GM12878 (cell line): Measurements from ENCODE around the gene KLHL25. TPM values are rescaled to one million over a fixed set of nuclear protein-coding genes. Genes with fewer than 3 reads are reported as not detected.

Source experiments
- BRCA1 ChIP-seq: IDR thresholded peaks from 2 replicates; pipeline ENCODE4 v1.6.1; 2011; ENCODE audit warnings: low read depth, low read length, improper control_type of control experiment
- CBX3 ChIP-seq: fragments of 200-600 bp; sonication (generic); IDR thresholded peaks from 2 replicates; pipeline ENCODE4 v1.6.1; 2016; ENCODE audit warnings: low read depth, borderline replicate concordance
- CHD1 ChIP-seq: IDR thresholded peaks from 2 replicates; pipeline ENCODE4 v1.6.1; 2012; ENCODE audit warnings: low read depth, low read length, improper control_type of control experiment
- HCFC1 ChIP-seq: fragments of 150-350 bp; IDR thresholded peaks from 2 replicates; pipeline ENCODE4 v1.6.1; 2014; ENCODE audit warnings: low read length
- HDGF ChIP-seq: fragments of 450-650 bp; IDR thresholded peaks from 2 replicates; pipeline ENCODE4 v1.6.1; 2016; ENCODE audit warnings: antibody characterized with exemption
- NFYB ChIP-seq: IDR thresholded peaks from 2 replicates; pipeline ENCODE4 v1.6.1; 2011; ENCODE audit warnings: low read depth, mild to moderate bottlenecking, low read length, improper control_type of control experiment, moderate library complexity; ENCODE audit not compliant: insufficient read depth
- NR2C2 ChIP-seq: IDR thresholded peaks from 2 replicates; pipeline ENCODE4 v1.6.1; 2011; ENCODE audit warnings: borderline replicate concordance, low read depth; ENCODE audit not compliant: control insufficient read depth, insufficient read length
- PAX5 ChIP-seq: IDR thresholded peaks from 2 replicates; pipeline ENCODE4 v1.6.1; 2011; ENCODE audit warnings: low read depth, low read length, borderline replicate concordance
- RAD21 ChIP-seq: IDR thresholded peaks from 2 replicates; pipeline ENCODE4 v1.6.1; 2011; ENCODE audit warnings: mild to moderate bottlenecking, low read depth, low read length, moderate library complexity; ENCODE audit not compliant: insufficient read depth
- RAD51 ChIP-seq: fragments of 450-650 bp; IDR thresholded peaks from 2 replicates; pipeline ENCODE4 v1.6.1; 2016; ENCODE audit warnings: moderate library complexity, mild to moderate bottlenecking, inconsistent platforms
- SIN3A ChIP-seq: IDR thresholded peaks from 2 replicates; pipeline ENCODE4 v1.6.1; 2012; ENCODE audit warnings: low read depth, low read length, improper control_type of control experiment
- SIX5 ChIP-seq: IDR thresholded peaks from 2 replicates; pipeline ENCODE4 v1.6.1; 2011; ENCODE audit warnings: mild to moderate bottlenecking, low read depth, low read length, moderate library complexity; ENCODE audit not compliant: severe bottlenecking
- SREBF1 ChIP-seq: IDR thresholded peaks from 2 replicates; pipeline ENCODE4 v1.6.1; 2012; ENCODE audit warnings: mild to moderate bottlenecking, low read length
- TARDBP ChIP-seq: IDR thresholded peaks from 2 replicates; pipeline ENCODE4 v1.6.1; 2016; ENCODE audit warnings: borderline replicate concordance
- YBX1 ChIP-seq: fragments of 450-650 bp; IDR thresholded peaks from 2 replicates; pipeline ENCODE4 v1.6.1; 2016; ENCODE audit warnings: antibody characterized with exemption
- ZNF207 ChIP-seq: fragments of 450-650 bp; IDR thresholded peaks from 2 replicates; pipeline ENCODE4 v1.6.1; 2014; ENCODE audit warnings: antibody characterized with exemption, mild to moderate bottlenecking, borderline replicate concordance
- ZSCAN29 ChIP-seq: fragments of 450-650 bp; IDR thresholded peaks from 2 replicates; pipeline ENCODE4 v1.6.1; 2017; ENCODE audit warnings: mild to moderate bottlenecking, moderate library complexity
- ZZZ3 ChIP-seq: IDR thresholded peaks from 2 replicates; pipeline ENCODE4 v1.6.1; 2011; ENCODE audit warnings: low read depth; ENCODE audit not compliant: control insufficient read depth, insufficient read length
- polyA plus RNA-seq, 11 experiments: library from polyadenylated mRNA; depleted of rRNA in 4 of 11; unstranded in 6 of 11; stranded (reverse) in 5 of 11; fragments of >200 nt; fragmentation: Nextera tagmentation in 4 of 11; fragmentation: Illumina TruSeq in 1 of 11; extraction: Ambion mirVana in 4 of 11; extraction: Trizol in 1 of 11; gene quantifications; 1 replicate in 1 of 11; 2 replicates in 10 of 11; pipeline versions ENCODE4 v1.2.1 to v1.2.3, GENCODE V29; 2011 to 2016; ENCODE audit warnings: inconsistent platforms in 2 of 11, missing spikeins in 2 of 11, low read depth in 1 of 11
- total RNA-seq, 4 experiments: library from RNA; depleted of rRNA in 3 of 4; stranded (reverse); fragments of >200 nt in 3 of 4; fragmentation: Illumina TruSeq in 1 of 4; extraction: Trizol in 1 of 4; gene quantifications; 2 replicates each; pipeline versions ENCODE4 v1.2.1 to v1.2.3, GENCODE V29; 2013 to 2021
- TF ChIP-seq, protein P1 (sequence below): fragments of 450-650 bp; IDR thresholded peaks from 2 replicates; pipeline ENCODE4 v1.6.1; 2016; ENCODE audit warnings: mild to moderate bottlenecking, moderate library complexity, borderline replicate concordance
- TF ChIP-seq, protein P2 (sequence below): fragments of 450-650 bp; IDR thresholded peaks from 2 replicates; pipeline ENCODE4 v1.6.1; 2018; ENCODE audit warnings: mild to moderate bottlenecking, low read depth, moderate library complexity; ENCODE audit not compliant: partially characterized antibody
- TF ChIP-seq, protein P3 (sequence below): IDR thresholded peaks from 2 replicates; pipeline ENCODE4 v1.6.1; 2011; ENCODE audit warnings: low read depth, mild to moderate bottlenecking, low read length, moderate library complexity, borderline replicate concordance; ENCODE audit errors: extremely low read depth
- TF ChIP-seq, protein P4 (sequence below): fragments of 150-350 bp; IDR thresholded peaks from 2 replicates; pipeline ENCODE4 v1.6.1; 2014; ENCODE audit warnings: mild to moderate bottlenecking, low read depth, low read length

Gene KLHL25
- total and polyA plus RNA-seq, 10 of the 15 experiments (the other 5 are each of a cell fraction or from before 2014, with no cell fraction given): 0.04 to 3.0 (median 2.1) TPM; not detected in 1

DNA sequence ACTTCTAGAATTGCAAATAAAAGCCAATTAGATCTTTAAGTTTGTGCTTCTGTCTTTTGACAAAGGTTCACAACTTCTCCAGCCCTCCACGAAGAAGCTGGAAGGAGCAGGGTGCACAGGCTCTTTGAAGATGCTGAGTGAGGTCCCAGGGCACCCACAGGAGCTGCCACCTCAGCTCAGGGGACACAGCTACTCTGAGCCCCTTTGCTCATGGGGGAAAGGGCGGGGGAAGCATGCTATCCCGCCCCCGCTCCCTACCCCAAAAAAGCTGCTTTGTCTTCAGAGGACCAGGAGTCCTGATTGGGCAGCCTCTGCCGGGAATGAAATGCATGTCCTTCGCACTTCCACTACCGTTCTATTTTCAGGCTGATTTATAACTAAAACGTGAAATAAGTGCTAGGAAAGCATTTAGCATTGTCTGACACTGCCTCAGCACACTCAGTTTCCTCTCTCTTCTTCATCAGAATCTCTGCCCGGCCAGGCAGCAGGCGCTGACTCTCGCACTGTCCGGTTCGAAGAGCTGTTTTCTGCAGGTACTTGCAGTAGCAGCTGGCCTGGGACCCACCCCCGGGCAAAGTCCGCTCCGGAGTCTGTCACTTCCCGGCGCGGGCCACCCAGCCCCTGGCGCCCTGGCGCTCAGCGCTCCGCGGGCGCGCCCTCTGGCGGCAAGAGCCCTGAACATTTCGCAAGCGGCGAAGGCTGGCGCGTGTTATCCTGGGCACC is 45.5 kb upstream of the KLHL25 start (continued):
- TF ChIP-seq, protein P1, sequence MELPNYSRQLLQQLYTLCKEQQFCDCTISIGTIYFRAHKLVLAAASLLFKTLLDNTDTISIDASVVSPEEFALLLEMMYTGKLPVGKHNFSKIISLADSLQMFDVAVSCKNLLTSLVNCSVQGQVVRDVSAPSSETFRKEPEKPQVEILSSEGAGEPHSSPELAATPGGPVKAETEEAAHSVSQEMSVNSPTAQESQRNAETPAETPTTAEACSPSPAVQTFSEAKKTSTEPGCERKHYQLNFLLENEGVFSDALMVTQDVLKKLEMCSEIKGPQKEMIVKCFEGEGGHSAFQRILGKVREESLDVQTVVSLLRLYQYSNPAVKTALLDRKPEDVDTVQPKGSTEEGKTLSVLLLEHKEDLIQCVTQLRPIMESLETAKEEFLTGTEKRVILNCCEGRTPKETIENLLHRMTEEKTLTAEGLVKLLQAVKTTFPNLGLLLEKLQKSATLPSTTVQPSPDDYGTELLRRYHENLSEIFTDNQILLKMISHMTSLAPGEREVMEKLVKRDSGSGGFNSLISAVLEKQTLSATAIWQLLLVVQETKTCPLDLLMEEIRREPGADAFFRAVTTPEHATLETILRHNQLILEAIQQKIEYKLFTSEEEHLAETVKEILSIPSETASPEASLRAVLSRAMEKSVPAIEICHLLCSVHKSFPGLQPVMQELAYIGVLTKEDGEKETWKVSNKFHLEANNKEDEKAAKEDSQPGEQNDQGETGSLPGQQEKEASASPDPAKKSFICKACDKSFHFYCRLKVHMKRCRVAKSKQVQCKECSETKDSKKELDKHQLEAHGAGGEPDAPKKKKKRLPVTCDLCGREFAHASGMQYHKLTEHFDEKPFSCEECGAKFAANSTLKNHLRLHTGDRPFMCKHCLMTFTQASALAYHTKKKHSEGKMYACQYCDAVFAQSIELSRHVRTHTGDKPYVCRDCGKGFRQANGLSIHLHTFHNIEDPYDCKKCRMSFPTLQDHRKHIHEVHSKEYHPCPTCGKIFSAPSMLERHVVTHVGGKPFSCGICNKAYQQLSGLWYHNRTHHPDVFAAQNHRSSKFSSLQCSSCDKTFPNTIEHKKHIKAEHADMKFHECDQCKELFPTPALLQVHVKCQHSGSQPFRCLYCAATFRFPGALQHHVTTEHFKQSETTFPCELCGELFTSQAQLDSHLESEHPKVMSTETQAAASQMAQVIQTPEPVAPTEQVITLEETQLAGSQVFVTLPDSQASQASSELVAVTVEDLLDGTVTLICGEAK: no peak
- TF ChIP-seq HCFC1 (no peak), HDGF (no peak), RAD21 (peak; percentile 76), RAD51 (no peak), NFYB (no peak), YBX1 (no peak), SIN3A (peak; percentile 41; the same call in 1 of the 2 replicates), SIX5 (no peak), PAX5 (no peak; the same call in 1 of the 2 replicates), ZZZ3 (no peak), ZNF207 (no peak), BRCA1 (no peak), ZSCAN29 (0 out of 2 replicates have a peak, but pooled peaks have one; percentile 15), TARDBP (no peak), NR2C2 (no peak), CBX3 (no peak), CHD1 (no peak), SREBF1 (no peak)
- TF ChIP-seq, protein P2, sequence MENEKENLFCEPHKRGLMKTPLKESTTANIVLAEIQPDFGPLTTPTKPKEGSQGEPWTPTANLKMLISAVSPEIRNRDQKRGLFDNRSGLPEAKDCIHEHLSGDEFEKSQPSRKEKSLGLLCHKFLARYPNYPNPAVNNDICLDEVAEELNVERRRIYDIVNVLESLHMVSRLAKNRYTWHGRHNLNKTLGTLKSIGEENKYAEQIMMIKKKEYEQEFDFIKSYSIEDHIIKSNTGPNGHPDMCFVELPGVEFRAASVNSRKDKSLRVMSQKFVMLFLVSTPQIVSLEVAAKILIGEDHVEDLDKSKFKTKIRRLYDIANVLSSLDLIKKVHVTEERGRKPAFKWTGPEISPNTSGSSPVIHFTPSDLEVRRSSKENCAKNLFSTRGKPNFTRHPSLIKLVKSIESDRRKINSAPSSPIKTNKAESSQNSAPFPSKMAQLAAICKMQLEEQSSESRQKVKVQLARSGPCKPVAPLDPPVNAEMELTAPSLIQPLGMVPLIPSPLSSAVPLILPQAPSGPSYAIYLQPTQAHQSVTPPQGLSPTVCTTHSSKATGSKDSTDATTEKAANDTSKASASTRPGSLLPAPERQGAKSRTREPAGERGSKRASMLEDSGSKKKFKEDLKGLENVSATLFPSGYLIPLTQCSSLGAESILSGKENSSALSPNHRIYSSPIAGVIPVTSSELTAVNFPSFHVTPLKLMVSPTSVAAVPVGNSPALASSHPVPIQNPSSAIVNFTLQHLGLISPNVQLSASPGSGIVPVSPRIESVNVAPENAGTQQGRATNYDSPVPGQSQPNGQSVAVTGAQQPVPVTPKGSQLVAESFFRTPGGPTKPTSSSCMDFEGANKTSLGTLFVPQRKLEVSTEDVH: no peak
- TF ChIP-seq, protein P3, sequence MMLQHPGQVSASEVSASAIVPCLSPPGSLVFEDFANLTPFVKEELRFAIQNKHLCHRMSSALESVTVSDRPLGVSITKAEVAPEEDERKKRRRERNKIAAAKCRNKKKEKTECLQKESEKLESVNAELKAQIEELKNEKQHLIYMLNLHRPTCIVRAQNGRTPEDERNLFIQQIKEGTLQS: no peak
- TF ChIP-seq, protein P4, sequence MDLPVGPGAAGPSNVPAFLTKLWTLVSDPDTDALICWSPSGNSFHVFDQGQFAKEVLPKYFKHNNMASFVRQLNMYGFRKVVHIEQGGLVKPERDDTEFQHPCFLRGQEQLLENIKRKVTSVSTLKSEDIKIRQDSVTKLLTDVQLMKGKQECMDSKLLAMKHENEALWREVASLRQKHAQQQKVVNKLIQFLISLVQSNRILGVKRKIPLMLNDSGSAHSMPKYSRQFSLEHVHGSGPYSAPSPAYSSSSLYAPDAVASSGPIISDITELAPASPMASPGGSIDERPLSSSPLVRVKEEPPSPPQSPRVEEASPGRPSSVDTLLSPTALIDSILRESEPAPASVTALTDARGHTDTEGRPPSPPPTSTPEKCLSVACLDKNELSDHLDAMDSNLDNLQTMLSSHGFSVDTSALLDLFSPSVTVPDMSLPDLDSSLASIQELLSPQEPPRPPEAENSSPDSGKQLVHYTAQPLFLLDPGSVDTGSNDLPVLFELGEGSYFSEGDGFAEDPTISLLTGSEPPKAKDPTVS: no peak
